ENCODE results near the gene RGS6. TPM values are rescaled to one million over a fixed set of nuclear protein-coding genes. Genes with fewer than 3 reads are reported as not detected.

RGS6 gene
- polyA plus RNA-seq, 4 donors, result 1.1 to 11.3 (median 1.3) TPM

DNA sequence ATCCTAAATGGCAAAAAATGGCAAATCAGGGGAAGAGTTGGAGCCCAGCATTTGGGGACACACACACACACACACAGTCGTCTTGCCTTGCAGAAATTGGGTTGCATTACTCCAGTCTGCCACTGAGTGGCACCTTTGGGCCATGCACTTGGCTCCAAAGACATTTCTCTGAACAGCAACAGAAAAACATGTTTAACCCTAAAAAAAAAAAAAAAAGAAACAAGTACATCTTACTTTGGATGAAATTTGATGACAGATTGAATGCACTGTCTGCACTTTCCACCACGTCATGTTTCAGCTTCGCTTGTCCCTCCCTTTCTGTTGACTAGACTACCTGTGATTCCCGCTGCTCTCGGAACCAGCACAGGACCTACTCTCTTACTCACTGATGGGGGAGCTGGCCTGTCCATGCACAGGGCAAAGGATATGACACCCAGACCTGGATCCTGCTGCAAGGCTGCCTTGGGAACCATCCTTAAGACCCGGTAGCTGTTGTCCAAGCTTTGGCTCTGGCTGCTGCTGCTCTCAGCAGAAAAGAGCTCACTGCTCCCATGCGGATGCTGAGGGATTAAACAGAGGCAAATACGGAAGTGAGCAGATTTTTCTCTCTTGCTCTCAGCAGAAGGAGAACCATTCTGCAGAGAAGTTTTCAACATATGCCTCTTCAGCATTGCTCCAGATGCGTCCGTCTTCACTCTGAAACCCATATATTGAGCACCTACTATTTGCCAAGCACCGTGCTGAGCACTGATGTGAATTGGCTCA is 584.9 kb downstream of the RGS6 start:
- DNase-seq (ENCODE audit: low read depth in 4 of 4, low spot score in 3 of 4), result peak in 3 of 4 donors; percentile 61 to 75 (median 72)

GRCh38 chr14:72517736-72518135 is 585.5 kb downstream of the RGS6 start:
- no peak for DNase-seq (ENCODE audit: low read depth in 4 of 4, low spot score in 3 of 4)

GRCh38 chr14:72518809-72519377 is 586.7 kb downstream of the RGS6 start:
- no peak for DNase-seq (ENCODE audit: low read depth in 4 of 4, low spot score in 3 of 4)

- DNase-seq (ENCODE audit: low read depth in 4 of 4, low spot score in 3 of 4), result no peak
Observed at GRCh38 chr14:72519543-72519942, 587.3 kb downstream of the RGS6 start.

DNA sequence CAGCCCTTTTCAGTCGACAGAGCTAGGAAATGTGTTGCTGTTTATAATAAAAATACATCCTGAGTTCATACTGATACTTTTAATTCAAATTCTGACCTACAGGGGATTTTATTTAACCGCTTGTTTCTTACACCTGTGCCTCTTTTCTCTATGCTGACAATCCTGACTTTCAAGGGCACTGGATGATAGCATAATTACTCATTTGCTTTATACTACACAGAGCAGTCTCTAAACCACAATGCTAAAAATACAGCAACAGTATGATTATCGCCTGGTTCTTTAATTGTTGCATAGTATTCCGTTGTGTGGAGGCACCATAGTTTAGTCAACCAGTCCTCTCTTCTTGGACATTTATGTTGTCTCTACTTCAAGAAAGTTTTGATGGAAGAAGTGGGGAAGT is 588.8 kb downstream of the RGS6 start:
- no peak for DNase-seq (ENCODE audit: low read depth in 4 of 4, low spot score in 3 of 4)

GRCh38 chr14:72521968-72522741 is 589.9 kb downstream of the RGS6 start:
- DNase-seq (ENCODE audit: low read depth in 4 of 4, low spot score in 3 of 4), result no peak

GRCh38 chr14:72522847-72523246 is 590.6 kb downstream of the RGS6 start:
- DNase-seq (ENCODE audit: low read depth in 4 of 4, low spot score in 3 of 4), result no peak

DNA sequence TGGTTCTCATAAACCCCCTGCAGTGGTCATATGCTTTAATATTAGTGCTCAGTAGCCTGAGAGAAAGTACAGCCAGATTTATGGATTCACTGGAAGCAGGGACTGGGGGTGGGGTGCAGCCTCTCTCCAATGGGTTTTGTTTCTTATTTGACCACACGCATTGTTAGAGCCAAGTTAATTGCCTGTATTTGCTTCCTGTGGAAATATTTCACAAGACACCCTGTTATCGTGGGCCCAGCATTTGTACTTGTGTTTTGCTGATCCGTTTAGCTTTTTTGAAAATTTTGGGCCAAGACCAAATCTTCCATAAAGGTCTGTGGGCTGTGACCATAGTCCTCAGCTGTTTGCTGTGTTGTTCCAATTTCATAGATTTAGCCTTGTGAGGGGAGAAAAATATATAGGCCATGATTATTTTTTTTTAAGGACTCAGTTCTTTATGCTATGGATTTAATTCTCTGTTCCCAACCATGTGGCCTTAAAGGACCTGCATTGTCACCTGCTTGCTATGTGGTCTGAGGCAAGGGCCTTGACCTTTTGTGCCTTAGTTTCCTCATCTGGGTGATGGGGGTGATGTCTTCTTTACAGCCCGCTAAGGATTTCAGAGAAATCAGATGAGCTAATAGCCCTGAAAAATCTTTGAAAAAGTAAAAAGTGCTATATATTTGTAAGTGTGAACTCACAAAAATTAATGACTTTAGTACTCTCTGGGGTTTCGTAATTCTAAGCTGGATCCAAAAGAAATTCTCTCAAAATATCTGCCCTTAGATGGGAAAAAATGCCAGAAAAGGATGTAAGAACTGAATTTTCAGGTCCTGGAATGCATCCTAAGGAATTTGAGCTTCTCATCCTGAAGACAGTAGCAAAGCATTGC is 591.4 kb downstream of the RGS6 start:
- no peak for DNase-seq (ENCODE audit: low read depth in 4 of 4, low spot score in 3 of 4)

GRCh38 chr14:72524295-72524629 is 592.0 kb downstream of the RGS6 start:
- no peak for DNase-seq (ENCODE audit: low read depth in 4 of 4, low spot score in 3 of 4)

- no peak for DNase-seq (ENCODE audit: low read depth in 4 of 4, low spot score in 3 of 4)
Observed at GRCh38 chr14:72525087-72525915, 593.1 kb downstream of the RGS6 start.

- DNase-seq (ENCODE audit: low read depth in 4 of 4, low spot score in 3 of 4), result no peak
Observed at GRCh38 chr14:72527591-72527990, 595.4 kb downstream of the RGS6 start.

DNA sequence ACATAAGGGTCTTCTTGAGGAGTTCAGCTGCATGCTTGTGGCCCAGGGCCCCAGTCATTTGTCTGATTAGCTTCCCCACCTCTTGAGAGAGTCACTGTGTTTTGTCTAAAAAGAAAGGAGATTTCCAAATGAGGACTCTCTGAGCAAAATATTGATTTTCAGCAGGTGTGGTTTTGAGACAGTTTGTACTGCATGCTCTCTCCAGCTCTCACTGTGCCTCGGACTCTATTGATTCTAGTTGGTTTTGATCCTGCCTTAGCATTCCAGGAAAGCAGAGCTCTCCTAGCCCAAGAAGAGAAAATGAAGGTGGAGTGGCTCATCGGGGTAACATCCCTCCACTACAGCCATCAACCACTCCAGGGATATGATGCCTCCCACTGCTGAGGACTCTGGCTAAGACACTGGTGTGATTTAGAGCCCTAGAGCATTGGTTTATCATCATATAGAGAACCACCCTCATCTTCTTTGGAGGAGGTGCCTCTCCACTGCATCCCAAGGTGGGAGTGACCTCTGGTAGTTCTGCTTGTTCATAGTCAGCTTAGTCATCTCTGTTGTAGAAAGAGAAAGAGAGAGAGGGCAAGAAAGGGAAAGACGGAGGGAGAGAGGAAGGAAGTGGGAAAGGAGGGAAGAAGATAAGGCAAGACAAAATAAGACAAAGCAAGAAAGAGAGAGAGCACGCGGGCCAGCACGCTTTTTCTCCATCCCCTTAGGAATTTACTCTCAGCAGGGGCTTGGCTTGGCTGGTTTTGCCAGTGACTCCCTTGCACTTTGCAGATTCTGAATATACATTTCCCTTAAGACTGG is 596.0 kb downstream of the RGS6 start:
- no peak for DNase-seq (ENCODE audit: low read depth in 4 of 4, low spot score in 3 of 4)

DNA sequence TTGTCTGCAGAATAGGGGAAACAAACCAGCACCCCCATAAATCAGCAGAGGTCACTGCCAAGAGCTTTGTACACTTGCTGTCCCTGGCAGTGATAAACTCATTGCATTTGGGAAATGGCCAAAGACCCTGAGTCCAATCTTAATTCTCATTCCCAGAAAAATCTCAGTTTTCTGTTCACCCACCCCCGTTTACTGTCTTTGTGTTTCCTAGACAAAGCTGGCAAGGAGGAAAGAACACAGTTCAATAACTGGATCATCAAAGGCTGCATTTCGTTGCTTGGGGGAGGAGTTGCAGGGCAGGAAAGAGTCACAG is 596.6 kb downstream of the RGS6 start:
- no peak for DNase-seq (ENCODE audit: low read depth in 4 of 4, low spot score in 3 of 4)

- no peak for DNase-seq (ENCODE audit: low read depth in 4 of 4, low spot score in 3 of 4)
Observed at GRCh38 chr14:72532686-72533454, 600.6 kb downstream of the RGS6 start.

- DNase-seq (ENCODE audit: low read depth in 4 of 4, low spot score in 3 of 4), result no peak
Observed at GRCh38 chr14:72535485-72535884, 603.3 kb downstream of the RGS6 start.

DNA sequence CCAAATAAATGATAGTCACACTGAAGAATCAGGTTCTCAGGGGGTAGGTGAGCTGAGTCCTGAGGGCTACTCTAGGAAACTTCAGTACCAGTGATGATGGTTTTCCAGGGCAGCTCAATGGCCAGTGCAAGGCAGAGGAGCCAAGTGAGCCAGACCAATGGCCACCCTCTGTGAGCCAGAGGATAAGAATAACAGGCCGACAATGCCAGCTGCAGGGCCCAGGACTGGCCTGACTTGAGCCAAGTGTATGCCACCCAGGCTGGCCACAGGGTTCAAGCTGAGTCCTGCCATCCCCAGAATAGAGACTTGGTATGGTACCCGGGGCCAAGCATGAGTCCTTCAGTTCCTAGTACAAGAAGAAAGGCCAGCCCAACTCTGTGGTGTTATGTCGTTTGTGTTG is 606.2 kb downstream of the RGS6 start:
- no peak for DNase-seq (ENCODE audit: low read depth in 4 of 4, low spot score in 3 of 4)

DNA sequence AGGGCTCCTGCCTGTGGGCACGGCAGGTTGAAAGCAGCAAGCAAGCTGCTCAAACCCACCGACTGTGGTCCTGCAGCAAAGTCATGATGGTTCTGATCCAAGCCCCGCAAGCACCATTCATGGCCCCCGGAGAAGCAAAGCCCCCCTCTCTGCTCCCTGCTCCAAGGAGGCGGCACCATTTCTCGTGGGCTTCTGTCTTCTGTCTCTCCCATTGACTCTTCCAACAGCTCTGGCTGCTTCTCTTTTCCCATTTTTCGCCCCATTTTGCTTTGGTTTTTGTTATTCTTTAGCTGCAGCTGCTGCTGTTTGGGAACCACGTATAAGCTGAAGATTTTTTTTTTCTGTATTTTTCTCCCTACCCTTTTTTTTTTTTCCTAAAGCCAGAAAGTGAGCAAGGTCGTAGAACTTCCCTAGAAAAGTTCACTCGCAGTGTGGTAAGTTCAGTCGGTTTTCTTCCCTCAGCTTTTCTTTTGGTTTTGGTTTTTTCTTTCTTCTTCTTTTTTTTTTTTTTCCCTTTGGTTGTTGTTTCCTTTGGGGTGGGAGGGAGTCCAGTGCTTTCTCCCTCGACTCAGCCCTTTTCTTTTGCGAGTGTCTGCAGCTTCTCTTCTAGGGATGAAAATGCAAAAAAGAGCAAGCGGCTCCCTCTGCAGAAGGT is 607.6 kb downstream of the RGS6 start:
- no peak for DNase-seq (ENCODE audit: low read depth in 4 of 4, low spot score in 3 of 4)

DNA sequence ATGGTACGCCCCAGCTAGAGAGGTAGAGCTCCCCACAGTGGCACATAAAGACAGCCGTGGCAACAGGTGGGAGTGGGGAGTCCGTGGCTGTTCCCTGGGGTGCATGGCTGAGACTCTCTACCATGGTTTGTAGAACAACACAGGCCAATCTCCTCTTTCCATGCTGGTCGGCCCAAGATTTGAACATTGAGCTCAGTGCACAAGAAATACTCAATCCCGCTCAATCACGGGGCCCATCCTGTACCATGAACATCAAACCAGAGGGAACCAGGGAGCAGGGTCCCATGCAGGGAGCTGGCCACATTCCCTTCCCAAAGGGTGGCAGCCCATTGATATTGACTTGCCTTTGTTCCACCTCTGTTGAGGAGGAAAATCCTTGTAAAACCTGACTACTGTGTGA is 608.6 kb downstream of the RGS6 start:
- no peak for DNase-seq (ENCODE audit: low read depth in 4 of 4, low spot score in 3 of 4)
